Measurements from ENCODE around the gene CPEB3.

GRCh38 chr10:92213049-92213448, 77.8 kb downstream of the CPEB3 start:
- TF ChIP-seq POLR2AphosphoS5 (IDR thresholded peaks at IDR 0.05; ENCODE audit: borderline replicate concordance, low read depth, low read length), result no peak
- TF ChIP-seq EZH2 (IDR thresholded peaks at IDR 0.05), result no peak
